IPS-15b (cell line): ENCODE results near the gene UNC5A.

Experiments
- H3K27me3 ChIP-seq: one replicate; pipeline ENCODE4 v1.6.1; 2013; ENCODE audit warnings: low read length; ENCODE audit not compliant: control insufficient read depth, insufficient read depth
- H3K36me3 ChIP-seq: one replicate; pipeline ENCODE4 v1.6.1; 2013; ENCODE audit warnings: low read length; ENCODE audit not compliant: control insufficient read depth, insufficient read depth
- H3K4me1 ChIP-seq: one replicate; pipeline ENCODE4 v1.6.1; 2013; ENCODE audit warnings: mild to moderate bottlenecking, low read length; ENCODE audit not compliant: control insufficient read depth, insufficient read depth
- H3K4me3 ChIP-seq: one replicate; pipeline ENCODE4 v1.5.1; 2013; ENCODE audit warnings: low read depth, low read length
- H3K9ac ChIP-seq: one replicate; pipeline ENCODE4 v1.6.1; 2013; ENCODE audit warnings: low read depth, mild to moderate bottlenecking, low read length
- H3K9me3 ChIP-seq: one replicate; pipeline ENCODE4 v1.6.1; 2013; ENCODE audit warnings: mild to moderate bottlenecking, low read length; ENCODE audit not compliant: control insufficient read depth, insufficient read depth

Gene UNC5A

DNA sequence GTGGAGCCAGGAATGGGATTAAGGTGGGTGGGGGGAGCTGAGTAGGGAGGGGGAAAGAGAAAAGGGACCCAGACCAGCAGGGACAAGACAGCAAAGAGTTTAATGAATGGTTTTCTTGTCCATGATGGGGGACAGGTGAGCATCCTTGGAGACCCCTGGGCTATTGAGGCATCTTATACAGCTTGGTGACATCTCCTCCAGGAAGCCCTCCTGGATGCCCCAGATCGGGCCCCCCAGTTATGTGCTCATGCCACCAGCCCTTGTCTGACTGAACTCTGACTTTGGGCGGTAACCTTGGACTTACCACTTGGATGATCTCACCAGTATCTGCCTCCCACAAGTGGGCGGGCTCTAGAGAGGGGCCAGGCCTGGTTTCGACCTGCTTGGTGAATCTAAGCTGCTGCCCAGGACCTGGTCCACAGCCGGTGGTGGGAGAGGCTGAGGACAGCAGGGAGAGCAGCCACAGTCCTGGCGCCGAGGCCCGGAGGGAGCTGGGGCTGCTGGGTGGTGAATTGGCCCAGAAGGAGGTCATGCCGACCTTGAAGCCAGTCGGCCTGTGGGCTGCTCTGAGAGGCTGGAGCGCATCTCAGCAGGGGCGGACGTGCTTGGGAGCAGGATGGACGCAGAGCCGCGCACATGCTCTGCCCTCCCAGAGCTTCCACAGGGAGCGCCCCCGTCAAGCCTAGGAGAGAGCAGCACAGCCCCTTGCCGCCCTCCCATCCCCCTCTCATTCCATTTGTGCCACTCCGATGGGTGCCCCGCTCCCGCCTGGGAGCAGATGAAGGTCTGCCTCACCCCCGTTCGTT is 36.2 kb downstream of the UNC5A start:
- Histone ChIP-seq H3K36me3 (no peaks in the 10 kb centered on the region), H3K4me3 (no peak overlapping the region), H3K9me3 (no peaks in the 10 kb centered on the region), H3K27me3 (no peaks in the 10 kb centered on the region), H3K9ac (no peak overlapping the region), H3K4me1 (no peaks in the 10 kb centered on the region)

DNA sequence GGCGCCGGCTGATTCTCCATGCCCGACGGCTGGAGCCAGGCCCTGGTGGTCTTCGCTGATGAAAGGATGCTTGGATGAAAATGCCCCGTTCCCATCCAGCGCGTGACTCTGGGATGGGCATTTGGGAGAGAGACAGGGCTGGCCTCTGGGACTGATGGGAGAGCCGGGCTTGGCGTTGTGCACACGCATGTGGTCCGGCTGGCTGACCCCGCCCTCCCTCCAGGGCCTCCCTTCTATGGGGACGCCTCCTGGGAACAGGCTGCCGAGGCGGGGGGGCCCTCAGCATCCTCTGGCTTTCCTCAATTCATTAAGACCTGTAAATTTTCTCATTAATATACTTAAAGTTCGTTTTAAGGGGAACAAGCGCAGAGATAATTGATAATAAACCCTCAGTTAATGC is 36.8 kb downstream of the UNC5A start:
- Histone ChIP-seq H3K36me3 (no peaks in the 10 kb centered on the region), H3K27me3 (no peaks in the 10 kb centered on the region), H3K9ac (no peak overlapping the region), H3K4me1 (no peaks in the 10 kb centered on the region), H3K9me3 (no peaks in the 10 kb centered on the region), H3K4me3 (no peak overlapping the region)

DNA sequence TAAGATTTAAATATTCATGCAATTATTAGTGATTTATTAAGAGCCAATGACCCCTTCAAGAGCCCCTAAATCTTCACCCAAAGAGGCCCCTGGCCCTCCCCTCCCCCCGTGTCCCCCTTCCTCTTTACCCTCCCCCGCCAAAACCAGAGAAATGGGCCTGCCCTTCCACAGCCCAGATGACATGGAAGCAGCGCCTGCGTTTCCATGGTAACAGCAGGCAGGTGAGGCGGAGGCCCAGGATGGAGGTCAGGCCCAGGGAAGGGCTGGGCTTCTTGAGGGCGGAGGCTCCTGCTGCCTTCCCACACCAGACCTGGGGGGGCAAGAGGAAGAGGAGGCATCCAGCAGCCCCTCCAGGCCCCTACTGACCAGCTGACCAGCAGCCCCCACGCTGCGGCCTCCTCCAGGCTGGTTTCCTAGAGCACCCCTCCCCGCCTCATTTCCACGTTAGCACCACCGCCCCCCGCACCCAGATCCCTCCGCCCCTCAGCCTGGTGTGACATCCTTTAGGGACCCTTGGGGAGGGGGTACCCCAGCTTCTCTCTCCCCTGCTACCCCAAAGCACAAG is 37.4 kb downstream of the UNC5A start:
- Histone ChIP-seq H3K4me1 (no peaks in the 10 kb centered on the region), H3K9me3 (no peaks in the 10 kb centered on the region), H3K9ac (no peak overlapping the region), H3K36me3 (no peaks in the 10 kb centered on the region), H3K4me3 (no peak overlapping the region), H3K27me3 (no peaks in the 10 kb centered on the region)

DNA sequence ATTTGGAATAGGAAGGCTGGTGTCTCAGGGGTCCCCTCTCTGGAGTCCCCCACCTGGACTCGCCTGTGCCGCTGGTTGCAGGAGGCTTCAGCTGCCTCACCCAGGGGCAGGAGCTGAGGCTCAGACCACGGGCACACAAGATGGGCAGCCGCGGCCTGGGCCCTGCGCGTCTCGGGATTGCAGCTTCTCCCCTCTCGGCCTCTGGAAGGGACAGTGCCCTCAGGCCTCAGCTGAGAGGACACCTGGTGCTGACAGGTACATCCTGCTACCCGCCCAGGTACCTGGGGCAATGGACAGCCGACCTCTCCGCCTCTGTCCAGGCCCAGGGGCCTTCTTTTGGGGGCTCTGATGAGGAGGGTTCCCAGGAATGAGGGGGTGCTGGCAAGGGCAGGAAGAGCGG is 38.3 kb downstream of the UNC5A start:
- H3K27me3 ChIP-seq = no peaks in the 10 kb centered on the region
- H3K9me3 ChIP-seq = no peaks in the 10 kb centered on the region
- H3K36me3 ChIP-seq = no peaks in the 10 kb centered on the region
- H3K4me3 ChIP-seq = no peak overlapping the region
- H3K4me1 ChIP-seq = no peaks in the 10 kb centered on the region
- no peak overlapping the region for H3K9ac ChIP-seq

DNA sequence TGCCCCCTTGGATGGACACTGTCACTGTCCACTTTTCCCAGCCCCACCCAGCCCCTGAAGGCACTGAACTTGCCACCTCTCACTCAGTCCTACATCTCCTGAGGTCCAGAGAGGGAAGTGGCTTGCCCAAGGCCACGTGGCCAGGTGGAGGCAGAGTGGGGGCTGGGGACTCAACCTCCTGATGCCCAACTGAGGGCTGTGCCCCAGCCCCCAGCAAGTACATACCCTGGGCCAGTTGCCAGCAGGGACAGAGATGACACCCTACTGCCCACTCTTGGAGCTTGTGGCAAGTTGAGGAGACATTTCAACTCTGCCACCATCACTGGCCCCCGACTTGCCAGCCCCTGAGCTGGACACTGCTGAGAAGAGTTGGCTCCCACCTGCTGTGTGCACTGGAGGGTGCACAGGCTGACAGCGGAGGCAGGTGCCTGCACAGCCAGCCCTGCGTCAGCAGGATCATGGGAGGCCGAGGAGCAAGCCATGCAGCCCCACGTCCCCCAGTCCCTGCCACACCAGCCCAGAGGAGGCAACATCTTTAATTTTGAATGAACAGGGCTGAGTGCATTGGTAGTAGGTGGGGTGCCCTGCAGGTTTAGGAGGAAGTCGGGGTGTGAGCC is 39.4 kb downstream of the UNC5A start:
- no peak overlapping the region for H3K9ac ChIP-seq
- no peak overlapping the region for H3K4me3 ChIP-seq
- H3K27me3 ChIP-seq = no peaks in the 10 kb centered on the region
- H3K9me3 ChIP-seq = no peaks in the 10 kb centered on the region
- no peaks in the 10 kb centered on the region for H3K36me3 ChIP-seq
- H3K4me1 ChIP-seq = no peaks in the 10 kb centered on the region

DNA sequence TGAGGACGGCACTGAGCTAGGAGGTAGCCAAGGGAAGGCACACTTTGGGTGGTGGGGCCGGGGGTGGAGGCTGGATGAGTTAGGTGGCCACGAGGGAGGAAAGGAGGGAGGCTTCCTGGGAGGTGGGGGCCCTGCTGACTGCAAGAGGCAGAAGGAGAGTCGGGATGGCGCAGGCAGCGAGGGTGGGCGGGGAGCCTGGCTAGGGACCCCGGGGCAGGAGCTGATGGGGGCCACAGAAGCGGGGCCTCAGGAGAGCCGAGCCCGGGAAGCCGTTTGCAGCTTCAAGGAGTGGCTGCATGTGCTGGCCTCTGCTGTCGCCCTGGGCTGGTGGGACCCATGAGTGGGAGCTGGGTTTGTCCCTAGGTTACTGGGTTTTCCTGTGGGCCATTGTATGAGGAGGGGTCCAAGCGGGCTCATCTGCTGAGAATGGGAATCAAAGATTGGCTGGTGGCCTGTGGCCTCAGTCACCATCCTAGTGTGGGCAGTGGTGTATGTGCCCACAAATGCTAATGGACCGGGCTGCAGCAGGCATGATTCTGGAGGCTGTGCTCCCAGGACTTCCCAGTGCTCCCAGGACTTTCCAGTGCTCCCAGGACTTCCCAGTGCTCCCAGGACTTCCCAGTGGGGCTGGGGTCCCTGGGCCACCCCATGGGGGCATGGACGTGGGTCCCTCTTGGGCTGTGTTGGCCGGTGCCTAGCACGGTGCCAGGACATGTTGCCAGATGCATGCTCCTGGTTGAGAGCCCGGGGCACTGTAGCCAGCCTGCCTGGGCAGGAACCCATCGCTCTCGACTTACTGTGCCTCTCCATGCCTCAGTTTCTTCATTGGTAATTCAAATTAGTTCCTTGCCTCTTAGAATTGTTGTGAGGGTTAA is 40.2 kb downstream of the UNC5A start:
- Histone ChIP-seq H3K9ac (no peak overlapping the region), H3K36me3 (no peaks in the 10 kb centered on the region), H3K27me3 (no peaks in the 10 kb centered on the region)

DNA sequence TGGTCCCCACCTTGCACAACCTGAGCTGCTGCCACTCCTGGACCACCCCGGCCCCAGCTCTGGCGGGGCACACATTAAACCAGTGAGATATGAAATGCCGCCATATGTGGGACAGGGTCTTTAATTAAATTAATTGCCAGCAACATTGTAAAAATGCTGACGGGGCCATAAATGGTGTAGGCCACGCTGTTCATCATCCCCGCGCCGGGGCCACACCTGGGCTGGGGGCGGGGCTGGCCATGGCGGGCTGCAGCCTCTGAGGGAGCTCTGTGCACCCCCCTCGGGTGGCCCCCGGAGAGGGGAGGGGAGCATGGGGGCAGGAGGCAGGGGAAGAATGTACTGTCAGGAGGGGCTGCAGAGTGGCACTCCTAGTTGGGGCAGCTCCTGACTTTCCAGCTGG is 41.0 kb downstream of the UNC5A start:
- no peaks in the 10 kb centered on the region for H3K36me3 ChIP-seq
- no peak overlapping the region for H3K9ac ChIP-seq
- no peaks in the 10 kb centered on the region for H3K4me1 ChIP-seq
- no peaks in the 10 kb centered on the region for H3K27me3 ChIP-seq
- no peak overlapping the region for H3K4me3 ChIP-seq
- H3K9me3 ChIP-seq = no peaks in the 10 kb centered on the region

More for the DNA sequence above, 40.2 kb downstream of the UNC5A start:
- no peaks in the 10 kb centered on the region for H3K9me3 ChIP-seq
- H3K4me1 ChIP-seq = no peaks in the 10 kb centered on the region
- H3K4me3 ChIP-seq = no peak overlapping the region

DNA sequence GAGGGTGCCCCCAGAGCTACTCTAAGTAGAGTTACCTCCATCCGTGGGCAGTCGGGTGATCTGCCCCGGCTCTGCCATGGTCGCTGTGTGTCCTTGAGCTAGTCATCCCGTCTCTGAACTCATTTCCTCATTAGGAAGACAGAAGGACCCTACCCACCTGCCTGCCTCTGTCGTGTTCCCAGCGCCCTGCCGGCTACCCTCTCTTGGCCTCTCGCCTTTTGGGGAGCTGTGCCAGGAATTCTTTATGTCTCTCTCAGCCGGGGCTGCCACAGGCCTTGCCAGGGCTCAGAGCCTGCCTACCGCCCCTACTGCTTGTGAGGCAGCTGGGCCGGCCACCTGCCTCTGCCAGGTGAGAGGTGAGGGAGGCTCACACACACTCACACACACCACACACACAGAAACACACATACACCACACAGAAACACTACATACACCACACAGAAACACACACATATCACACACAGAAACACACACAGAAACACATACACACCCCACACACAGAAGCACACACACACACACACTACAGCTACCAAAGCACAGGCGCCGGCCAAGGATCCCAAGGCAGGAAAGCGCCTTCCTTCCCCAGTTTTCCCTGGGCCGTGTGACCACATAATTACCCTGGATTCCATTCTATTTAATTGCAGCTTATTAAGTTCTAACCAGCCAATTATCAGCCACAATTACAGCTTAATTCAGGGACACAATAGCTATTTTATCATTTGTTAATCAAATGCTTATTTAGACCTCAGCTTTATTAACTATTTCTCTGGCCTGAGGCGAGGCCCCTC is 41.7 kb downstream of the UNC5A start:
- Histone ChIP-seq H3K27me3 (no peaks in the 10 kb centered on the region), H3K9me3 (no peaks in the 10 kb centered on the region), H3K36me3 (no peaks in the 10 kb centered on the region), H3K4me1 (no peaks in the 10 kb centered on the region), H3K4me3 (no peak overlapping the region), H3K9ac (no peak overlapping the region)

DNA sequence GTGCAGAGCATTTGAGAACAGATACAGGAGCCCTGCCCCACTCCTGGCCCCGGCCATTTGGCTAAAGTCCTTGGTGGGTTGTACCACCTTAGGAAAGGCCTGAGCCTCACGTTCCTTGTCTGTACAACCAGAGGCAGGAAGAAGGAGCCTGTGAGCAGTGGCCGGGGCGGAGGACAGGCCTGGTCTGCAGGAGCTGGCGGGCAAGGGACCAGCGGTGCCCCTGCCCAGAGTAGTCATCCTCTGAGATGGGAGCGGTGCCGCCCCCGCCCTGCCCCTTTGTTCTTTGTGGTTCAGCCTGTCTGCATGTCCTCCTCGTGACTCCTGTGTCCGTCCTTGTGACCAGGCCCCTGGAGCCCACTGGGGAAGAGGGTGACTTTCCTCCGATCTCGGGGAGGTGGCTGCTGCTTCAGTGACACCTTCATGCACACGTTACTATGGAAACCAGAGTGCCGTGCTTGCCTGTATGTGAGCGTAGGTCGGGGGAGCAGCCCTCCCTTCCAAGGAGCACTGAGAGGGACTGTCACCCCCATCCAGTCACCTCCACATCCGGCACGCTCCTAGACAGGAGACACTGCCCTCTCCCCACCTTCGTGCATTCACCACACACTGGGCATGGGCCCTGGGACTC is 42.9 kb downstream of the UNC5A start:
- no peak overlapping the region for H3K9ac ChIP-seq
- H3K9me3 ChIP-seq = no peaks in the 10 kb centered on the region
- H3K27me3 ChIP-seq = no peaks in the 10 kb centered on the region
- no peaks in the 10 kb centered on the region for H3K4me1 ChIP-seq
- H3K4me3 ChIP-seq = no peak overlapping the region
- no peaks in the 10 kb centered on the region for H3K36me3 ChIP-seq

DNA sequence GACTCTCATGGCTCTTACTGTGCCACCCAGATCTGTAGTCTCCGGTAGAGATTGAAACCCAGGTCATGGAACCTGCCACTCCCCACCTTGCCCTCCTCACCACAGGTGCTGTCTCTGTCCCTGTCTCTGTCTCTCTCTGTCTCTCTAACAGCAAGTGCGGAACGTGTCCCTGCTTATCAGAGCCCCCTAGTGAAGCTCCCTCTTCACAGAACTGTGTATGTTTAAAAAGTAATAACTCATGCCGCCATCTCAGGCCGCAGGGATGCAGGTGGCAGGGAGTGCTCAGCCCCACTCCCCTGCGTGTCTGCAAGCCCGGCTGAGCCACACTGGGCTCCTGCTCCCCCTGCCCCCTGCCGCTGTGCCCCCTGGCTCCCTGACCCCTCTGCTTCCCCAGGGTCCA is 43.8 kb downstream of the UNC5A start:
- no peak overlapping the region for H3K9ac ChIP-seq
- no peak overlapping the region for H3K4me3 ChIP-seq
- no peaks in the 10 kb centered on the region for H3K27me3 ChIP-seq
- no peaks in the 10 kb centered on the region for H3K4me1 ChIP-seq
- no peaks in the 10 kb centered on the region for H3K36me3 ChIP-seq
- no peaks in the 10 kb centered on the region for H3K9me3 ChIP-seq

DNA sequence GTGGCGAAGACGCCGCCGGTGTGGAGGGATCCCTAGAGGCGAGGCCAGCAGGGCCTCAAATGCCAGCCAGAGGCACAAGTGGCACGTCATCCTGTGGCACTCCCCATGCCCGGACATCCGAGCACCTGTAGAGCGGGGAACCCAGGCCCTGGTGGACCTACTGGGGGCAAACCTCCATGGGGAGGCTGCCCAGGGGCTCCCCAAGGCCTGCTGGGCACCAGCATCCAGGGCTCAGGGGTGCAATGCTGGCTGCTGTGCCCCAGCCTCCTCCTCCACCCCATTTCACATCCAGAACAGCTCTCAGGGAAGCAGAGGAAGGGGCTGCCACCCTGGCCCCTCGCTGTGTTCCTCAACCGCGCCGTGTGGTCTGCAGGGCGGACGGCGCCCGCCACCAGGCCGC is 45.2 kb downstream of the UNC5A start:
- no peaks in the 10 kb centered on the region for H3K4me1 ChIP-seq
- H3K36me3 ChIP-seq = no peaks in the 10 kb centered on the region
- no peak overlapping the region for H3K4me3 ChIP-seq
- no peaks in the 10 kb centered on the region for H3K27me3 ChIP-seq
- no peaks in the 10 kb centered on the region for H3K9me3 ChIP-seq
- no peak overlapping the region for H3K9ac ChIP-seq
